ENCODE data around the gene BEND5. TPM values are rescaled to one million over a fixed set of nuclear protein-coding genes. Genes with fewer than 3 reads are reported as not detected.

Gene BEND5
- polyA plus RNA-seq, 3 donors = 0.13 TPM; not detected in 2

DNA sequence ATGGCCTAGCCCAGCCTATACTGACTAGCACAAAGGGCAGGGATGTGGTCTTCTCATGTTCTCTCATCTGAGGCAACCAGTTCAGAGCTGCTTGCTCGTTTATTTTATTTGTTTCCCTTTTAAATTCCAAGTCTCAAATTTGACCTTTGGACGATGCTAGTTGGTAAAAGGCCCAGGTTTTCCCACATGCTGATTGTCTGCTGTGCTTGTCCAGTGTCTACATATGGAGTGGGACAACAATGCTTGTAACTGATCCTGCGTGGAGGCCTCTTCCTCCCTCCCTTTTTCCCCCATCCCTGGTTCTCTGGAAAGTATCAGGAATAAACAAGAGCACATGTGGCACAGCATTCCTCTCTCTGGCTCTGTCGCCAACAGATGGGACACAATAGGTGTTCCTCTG is 34.0 kb upstream of the BEND5 start:
- Histone ChIP-seq H3K9me3 (replicated peaks in 1 of 2; ENCODE audit: control insufficient read depth in 1 of 2, insufficient read depth in 1 of 2, low read length in 2 of 2) (no peaks in the 10 kb centered on the region), H4K20me1 (ENCODE audit: insufficient read depth, low read length) (no peaks in the 10 kb centered on the region), H3K4me1 (ENCODE audit: control insufficient read depth in 1 of 2, insufficient read depth in 2 of 2, low read length in 2 of 2) (no peaks in the 10 kb centered on the region), H3K9ac (ENCODE audit: insufficient read depth, low read length, poor library complexity, severe bottlenecking) (no peak overlapping the region), H3K27me3 (ENCODE audit: control insufficient read depth in 2 of 2, insufficient read depth in 2 of 2, low read length in 2 of 2) (no peaks in the 10 kb centered on the region), H3K79me2 (ENCODE audit: insufficient read depth, low read length) (no peaks in the 10 kb centered on the region), H3K36me3 (replicated peaks in 1 of 2; ENCODE audit: control insufficient read depth in 1 of 2, insufficient read depth in 2 of 2, low read length in 2 of 2) (no peaks in the 10 kb centered on the region), H2AFZ (ENCODE audit: insufficient read depth, low read depth, low read length, poor library complexity, severe bottlenecking) (no peak overlapping the region), H3K4me3 (replicated peaks in 1 of 3; ENCODE audit: low read depth in 2 of 3, low read length in 3 of 3) (no peak overlapping the region), H3K4me2 (replicated peaks; ENCODE audit: extremely low read depth, low read length, poor library complexity, severe bottlenecking) (no peak overlapping the region), H3K27ac (ENCODE audit: low read depth in 1 of 2, low read length in 2 of 2) (no peak overlapping the region)
- Mint-ChIP-seq H3K4me1 (no peaks in the 10 kb centered on the region), H3K36me3 (no peaks in the 10 kb centered on the region), H3K27ac (no peak overlapping the region), H3K27me3 (ENCODE audit: low read depth in 3 of 3) (no peaks in the 10 kb centered on the region), H3K9me3 (no peaks in the 10 kb centered on the region), H3K4me3 (no peak overlapping the region)
- 80% methylated on average over 1 of the region's 4 CpGs for WGBS (ENCODE audit: insufficient coverage)
- DNase-seq = no peak
- TF ChIP-seq, protein P1, sequence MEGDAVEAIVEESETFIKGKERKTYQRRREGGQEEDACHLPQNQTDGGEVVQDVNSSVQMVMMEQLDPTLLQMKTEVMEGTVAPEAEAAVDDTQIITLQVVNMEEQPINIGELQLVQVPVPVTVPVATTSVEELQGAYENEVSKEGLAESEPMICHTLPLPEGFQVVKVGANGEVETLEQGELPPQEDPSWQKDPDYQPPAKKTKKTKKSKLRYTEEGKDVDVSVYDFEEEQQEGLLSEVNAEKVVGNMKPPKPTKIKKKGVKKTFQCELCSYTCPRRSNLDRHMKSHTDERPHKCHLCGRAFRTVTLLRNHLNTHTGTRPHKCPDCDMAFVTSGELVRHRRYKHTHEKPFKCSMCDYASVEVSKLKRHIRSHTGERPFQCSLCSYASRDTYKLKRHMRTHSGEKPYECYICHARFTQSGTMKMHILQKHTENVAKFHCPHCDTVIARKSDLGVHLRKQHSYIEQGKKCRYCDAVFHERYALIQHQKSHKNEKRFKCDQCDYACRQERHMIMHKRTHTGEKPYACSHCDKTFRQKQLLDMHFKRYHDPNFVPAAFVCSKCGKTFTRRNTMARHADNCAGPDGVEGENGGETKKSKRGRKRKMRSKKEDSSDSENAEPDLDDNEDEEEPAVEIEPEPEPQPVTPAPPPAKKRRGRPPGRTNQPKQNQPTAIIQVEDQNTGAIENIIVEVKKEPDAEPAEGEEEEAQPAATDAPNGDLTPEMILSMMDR (IDR thresholded peaks at IDR 0.05) = no peak
- intact Hi-C loops (cut with micrococcal nuclease) = no loop called here

DNA sequence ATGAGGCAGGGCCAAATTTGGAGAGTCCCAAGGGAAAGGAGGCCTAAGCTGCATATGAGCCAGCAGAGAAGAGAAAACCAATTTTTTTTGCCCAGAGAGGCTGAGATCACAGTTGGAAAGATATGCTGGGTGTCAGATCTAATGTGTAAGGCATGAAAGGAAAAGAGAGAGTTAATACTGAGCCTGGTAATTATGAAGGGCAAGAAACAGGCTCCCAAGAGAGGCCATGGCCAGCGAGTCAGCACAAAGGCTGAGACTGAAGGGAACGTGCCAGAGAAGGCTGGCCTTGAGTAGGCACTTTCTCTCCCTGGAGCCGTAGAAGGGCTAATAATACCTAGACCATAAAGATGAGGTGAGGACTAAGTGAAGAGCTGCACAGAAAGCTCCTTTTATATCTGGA is 31.8 kb upstream of the BEND5 start:
- no peak overlapping the region for H3K9ac ChIP-seq (ENCODE audit: insufficient read depth, low read length, poor library complexity, severe bottlenecking)
- no peaks in the 10 kb centered on the region for H3K9me3 ChIP-seq (replicated peaks in 1 of 2; ENCODE audit: control insufficient read depth in 1 of 2, insufficient read depth in 1 of 2, low read length in 2 of 2)
- H2AFZ ChIP-seq (ENCODE audit: insufficient read depth, low read depth, low read length, poor library complexity, severe bottlenecking) = no peak overlapping the region
- no peaks in the 10 kb centered on the region for H3K4me1 ChIP-seq (ENCODE audit: control insufficient read depth in 1 of 2, insufficient read depth in 2 of 2, low read length in 2 of 2)
- no peaks in the 10 kb centered on the region for H3K9me3 Mint-ChIP-seq
- H3K27me3 ChIP-seq (ENCODE audit: control insufficient read depth in 2 of 2, insufficient read depth in 2 of 2, low read length in 2 of 2) = no peaks in the 10 kb centered on the region
- no peaks in the 10 kb centered on the region for H3K36me3 Mint-ChIP-seq
- no peaks in the 10 kb centered on the region for H3K36me3 ChIP-seq (replicated peaks in 1 of 2; ENCODE audit: control insufficient read depth in 1 of 2, insufficient read depth in 2 of 2, low read length in 2 of 2)
- H3K4me3 ChIP-seq (replicated peaks in 1 of 3; ENCODE audit: low read depth in 2 of 3, low read length in 3 of 3) = no peak overlapping the region
- no peaks in the 10 kb centered on the region for H3K27me3 Mint-ChIP-seq (ENCODE audit: low read depth in 3 of 3)
- no peak overlapping the region for H3K27ac ChIP-seq (ENCODE audit: low read depth in 1 of 2, low read length in 2 of 2)
- 94% methylated on average over 2 of the region's 3 CpGs for WGBS (ENCODE audit: insufficient coverage)
- no peak overlapping the region for H3K27ac Mint-ChIP-seq
- intact Hi-C loops (cut with micrococcal nuclease) = no loop called here
- DNase-seq = no peak
- TF ChIP-seq, protein P1 (IDR thresholded peaks at IDR 0.05) = no peak
- H4K20me1 ChIP-seq (ENCODE audit: insufficient read depth, low read length) = no peaks in the 10 kb centered on the region
- no peaks in the 10 kb centered on the region for H3K4me1 Mint-ChIP-seq
- H3K79me2 ChIP-seq (ENCODE audit: insufficient read depth, low read length) = no peaks in the 10 kb centered on the region
- no peak overlapping the region for H3K4me2 ChIP-seq (replicated peaks; ENCODE audit: extremely low read depth, low read length, poor library complexity, severe bottlenecking)
- no peak overlapping the region for H3K4me3 Mint-ChIP-seq

Data from CD14-positive monocyte (primary cell).